ENCODE measurements around the gene HSPB8.

DNA sequence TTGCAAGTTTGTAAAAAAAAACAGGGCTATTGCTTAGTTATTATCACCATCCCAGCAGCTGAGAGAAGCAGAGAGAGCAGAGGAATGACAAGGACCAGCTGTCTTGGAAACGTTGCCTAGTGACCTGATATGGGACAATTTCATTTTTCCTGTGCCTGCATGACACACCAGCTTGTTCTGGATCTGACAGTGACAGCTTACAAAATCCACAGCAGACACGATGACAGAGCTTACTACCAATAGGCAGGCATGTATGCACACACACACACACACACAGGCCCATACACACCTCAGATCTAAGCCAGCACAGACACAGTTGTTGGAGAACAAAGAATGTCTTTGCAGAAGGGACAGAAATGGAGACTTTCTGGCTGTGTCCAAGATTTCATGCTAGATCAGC, 25.4 kb downstream of the HSPB8 start:
- TF ChIP-seq, protein P1, sequence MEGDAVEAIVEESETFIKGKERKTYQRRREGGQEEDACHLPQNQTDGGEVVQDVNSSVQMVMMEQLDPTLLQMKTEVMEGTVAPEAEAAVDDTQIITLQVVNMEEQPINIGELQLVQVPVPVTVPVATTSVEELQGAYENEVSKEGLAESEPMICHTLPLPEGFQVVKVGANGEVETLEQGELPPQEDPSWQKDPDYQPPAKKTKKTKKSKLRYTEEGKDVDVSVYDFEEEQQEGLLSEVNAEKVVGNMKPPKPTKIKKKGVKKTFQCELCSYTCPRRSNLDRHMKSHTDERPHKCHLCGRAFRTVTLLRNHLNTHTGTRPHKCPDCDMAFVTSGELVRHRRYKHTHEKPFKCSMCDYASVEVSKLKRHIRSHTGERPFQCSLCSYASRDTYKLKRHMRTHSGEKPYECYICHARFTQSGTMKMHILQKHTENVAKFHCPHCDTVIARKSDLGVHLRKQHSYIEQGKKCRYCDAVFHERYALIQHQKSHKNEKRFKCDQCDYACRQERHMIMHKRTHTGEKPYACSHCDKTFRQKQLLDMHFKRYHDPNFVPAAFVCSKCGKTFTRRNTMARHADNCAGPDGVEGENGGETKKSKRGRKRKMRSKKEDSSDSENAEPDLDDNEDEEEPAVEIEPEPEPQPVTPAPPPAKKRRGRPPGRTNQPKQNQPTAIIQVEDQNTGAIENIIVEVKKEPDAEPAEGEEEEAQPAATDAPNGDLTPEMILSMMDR (IDR thresholded peaks at IDR 0.05), result no peak
- no peak for TF ChIP-seq POLR2A (IDR thresholded peaks at IDR 0.05)

Data from lower leg skin (tissue), 3 donors.